GM18526 (cell line): ENCODE data around the gene MAP2K3.
A peak's percentile ranks its signal among the peaks of the same experiment; 100 is the strongest.

Experiments
- POLR2A ChIP-seq: IDR thresholded peaks from 3 replicates; pipeline ENCODE4 v1.6.1; 2011; ENCODE audit not compliant: insufficient read length; ENCODE audit errors: extremely low read depth

MAP2K3 gene

GRCh38 chr17:21286066-21286770 is 1.7 kb downstream of the MAP2K3 start:
- TF ChIP-seq POLR2A = no peak

GRCh38 chr17:21286909-21287702 is 2.6 kb downstream of the MAP2K3 start:
- TF ChIP-seq POLR2A = no peak

- peak; percentile 70 for TF ChIP-seq POLR2A
Measured at GRCh38 chr17:21287703-21288449, 3.4 kb downstream of the MAP2K3 start.

GRCh38 chr17:21288571-21289017 is 4.1 kb downstream of the MAP2K3 start:
- no peak for TF ChIP-seq POLR2A

GRCh38 chr17:21289175-21289901 is 4.8 kb downstream of the MAP2K3 start:
- TF ChIP-seq POLR2A = no peak

GRCh38 chr17:21289902-21290571 is 5.5 kb downstream of the MAP2K3 start:
- TF ChIP-seq POLR2A = no peak

GRCh38 chr17:21291357-21291756 is 6.8 kb downstream of the MAP2K3 start:
- TF ChIP-seq POLR2A = no peak

- no peak for TF ChIP-seq POLR2A
Measured at GRCh38 chr17:21291862-21292261, 7.4 kb downstream of the MAP2K3 start.

- TF ChIP-seq POLR2A = no peak
Measured at GRCh38 chr17:21292867-21293830, 8.6 kb downstream of the MAP2K3 start.

GRCh38 chr17:21293831-21294210 is 9.3 kb downstream of the MAP2K3 start:
- TF ChIP-seq POLR2A = no peak

GRCh38 chr17:21294321-21295035 is 10.0 kb downstream of the MAP2K3 start:
- TF ChIP-seq POLR2A = no peak

- no peak for TF ChIP-seq POLR2A
Measured at GRCh38 chr17:21295036-21295952, 10.8 kb downstream of the MAP2K3 start.
